PFSK-1 (cell line): ENCODE data around the gene SNX32.

ENCODE experiments used
- FOXP2 ChIP-seq: optimal IDR thresholded peaks from 2 replicates; pipeline ENCODE3; 2011; ENCODE audit warnings: borderline replicate concordance, control low read depth, inconsistent platforms; ENCODE audit not compliant: insufficient read depth; ENCODE audit errors: extremely low read length, extremely low read depth
- POLR2AphosphoS5 ChIP-seq: IDR thresholded peaks from 2 replicates; pipeline ENCODE4 v1.6.1; 2012; ENCODE audit warnings: low read depth, mild to moderate bottlenecking, control low read depth, low read length, moderate library complexity

DNA sequence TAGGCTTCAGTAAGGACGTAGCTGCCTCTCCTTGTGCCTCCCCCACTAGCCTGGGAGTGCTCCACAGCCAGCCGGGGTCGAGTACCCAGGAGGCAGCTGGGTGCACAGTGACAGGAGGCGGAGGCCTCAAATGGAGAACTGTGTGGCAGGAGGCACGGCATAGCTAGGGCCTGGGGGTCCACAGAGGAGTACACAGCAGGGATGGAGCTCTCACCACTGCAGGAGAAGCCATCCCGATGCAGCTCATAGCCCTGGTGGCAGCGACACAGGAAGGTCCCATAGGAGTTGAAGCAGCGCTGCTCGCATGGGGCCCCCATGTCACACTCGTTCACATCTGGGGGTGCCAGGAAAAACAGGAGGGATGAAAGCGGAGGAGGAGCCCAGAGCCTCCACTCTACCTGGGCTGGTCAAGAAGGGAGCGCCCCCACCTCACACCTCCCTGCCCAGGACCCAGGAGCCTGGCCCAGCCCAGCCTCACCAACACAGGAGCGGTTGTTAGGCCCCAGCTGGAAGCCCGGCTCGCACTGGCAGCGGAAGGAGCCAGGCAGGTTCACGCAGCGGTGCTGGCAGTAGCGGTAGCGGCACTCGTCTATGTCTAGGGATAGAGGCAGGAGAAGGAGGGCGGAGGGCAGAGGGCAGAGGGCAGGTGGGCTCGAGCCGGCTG lies 36.0 kb downstream of the SNX32 start:
- TF ChIP-seq POLR2AphosphoS5: no peak; the same call in 1 of the 2 replicates
- no peak for TF ChIP-seq FOXP2
